ENCODE measurements around the gene OR4K2. TPM values are rescaled to one million over a fixed set of nuclear protein-coding genes. Genes with fewer than 3 reads are reported as not detected.
"Not testable (repeated sequence)": the region's sequence is repeated elsewhere in the genome, so short reads cannot be mapped to it uniquely, and the experiment has no call there.

The OR4K2 gene, protein sequence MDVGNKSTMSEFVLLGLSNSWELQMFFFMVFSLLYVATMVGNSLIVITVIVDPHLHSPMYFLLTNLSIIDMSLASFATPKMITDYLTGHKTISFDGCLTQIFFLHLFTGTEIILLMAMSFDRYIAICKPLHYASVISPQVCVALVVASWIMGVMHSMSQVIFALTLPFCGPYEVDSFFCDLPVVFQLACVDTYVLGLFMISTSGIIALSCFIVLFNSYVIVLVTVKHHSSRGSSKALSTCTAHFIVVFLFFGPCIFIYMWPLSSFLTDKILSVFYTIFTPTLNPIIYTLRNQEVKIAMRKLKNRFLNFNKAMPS
- total RNA-seq: not detected
- long read RNA-seq: 0 reads

DNA sequence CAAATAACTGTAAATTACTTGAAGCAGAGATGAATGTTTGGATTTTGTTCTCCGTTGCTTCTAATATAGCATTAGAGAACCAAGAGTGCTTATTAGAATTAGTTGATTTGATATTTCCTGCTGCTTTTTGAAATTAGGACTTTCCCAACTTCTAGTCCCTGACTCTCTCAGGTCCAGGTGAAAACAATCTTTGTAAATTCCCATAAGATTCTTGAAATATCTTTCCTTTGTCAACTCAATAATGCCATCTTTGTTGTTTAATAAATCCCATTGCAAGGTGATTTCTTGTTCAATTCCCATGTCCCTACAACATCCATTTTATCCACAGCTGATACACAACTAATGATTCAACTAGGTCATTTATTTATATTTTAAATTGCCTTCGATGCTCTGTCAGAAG, at the start of gene OR4K2:
Gene OR4K2 (plus strand): TSS at position 301 of the 400 bp plus-strand sequence. CDS start 1,126 bp downstream, outside the sequence.
- H3K27ac ChIP-seq (replicated peaks): no peak within 1 kb of the TSS

DNA sequence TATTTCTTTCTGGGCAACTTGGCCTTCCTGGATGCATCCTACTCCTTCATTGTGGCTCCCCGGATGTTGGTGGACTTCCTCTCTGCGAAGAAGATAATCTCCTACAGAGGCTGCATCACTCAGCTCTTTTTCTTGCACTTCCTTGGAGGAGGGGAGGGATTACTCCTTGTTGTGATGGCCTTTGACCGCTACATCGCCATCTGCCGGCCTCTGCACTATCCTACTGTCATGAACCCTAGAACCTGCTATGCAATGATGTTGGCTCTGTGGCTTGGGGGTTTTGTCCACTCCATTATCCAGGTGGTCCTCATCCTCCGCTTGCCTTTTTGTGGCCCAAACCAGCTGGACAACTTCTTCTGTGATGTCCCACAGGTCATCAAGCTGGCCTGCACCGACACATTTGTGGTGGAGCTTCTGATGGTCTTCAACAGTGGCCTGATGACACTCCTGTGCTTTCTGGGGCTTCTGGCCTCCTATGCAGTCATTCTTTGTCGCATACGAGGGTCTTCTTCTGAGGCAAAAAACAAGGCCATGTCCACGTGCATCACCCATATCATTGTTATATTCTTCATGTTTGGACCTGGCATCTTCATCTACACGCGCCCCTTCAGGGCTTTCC, 47.2 kb upstream of the OR4K2 start:
- intact Hi-C loops (cut with micrococcal nuclease); H3K27me3 ChIP-seq (ENCODE audit: low read depth); H3K4me3 ChIP-seq; H3K36me3 ChIP-seq; H3K27ac ChIP-seq (replicated peaks); DNase-seq; H3K4me1 ChIP-seq: not testable (repeated sequence)
- peaks cover 22% of the 10 kb centered on the region for H3K9me3 ChIP-seq (replicated peaks)

More for the DNA sequence above, at the start of gene OR4K2:
- no peak for DNase-seq
- Histone ChIP-seq H3K36me3 (no peaks in the 10 kb centered on the region), H3K4me3 (no peak within 1 kb of the TSS), H3K9me3 (replicated peaks) (peaks cover 8% of the 10 kb centered on the region), H3K27me3 (ENCODE audit: low read depth) (no peaks in the 10 kb centered on the region), H3K4me1 (no peaks in the 10 kb centered on the region)
- intact Hi-C loops (cut with micrococcal nuclease): no loop called here
- TF ChIP-seq, protein P1, sequence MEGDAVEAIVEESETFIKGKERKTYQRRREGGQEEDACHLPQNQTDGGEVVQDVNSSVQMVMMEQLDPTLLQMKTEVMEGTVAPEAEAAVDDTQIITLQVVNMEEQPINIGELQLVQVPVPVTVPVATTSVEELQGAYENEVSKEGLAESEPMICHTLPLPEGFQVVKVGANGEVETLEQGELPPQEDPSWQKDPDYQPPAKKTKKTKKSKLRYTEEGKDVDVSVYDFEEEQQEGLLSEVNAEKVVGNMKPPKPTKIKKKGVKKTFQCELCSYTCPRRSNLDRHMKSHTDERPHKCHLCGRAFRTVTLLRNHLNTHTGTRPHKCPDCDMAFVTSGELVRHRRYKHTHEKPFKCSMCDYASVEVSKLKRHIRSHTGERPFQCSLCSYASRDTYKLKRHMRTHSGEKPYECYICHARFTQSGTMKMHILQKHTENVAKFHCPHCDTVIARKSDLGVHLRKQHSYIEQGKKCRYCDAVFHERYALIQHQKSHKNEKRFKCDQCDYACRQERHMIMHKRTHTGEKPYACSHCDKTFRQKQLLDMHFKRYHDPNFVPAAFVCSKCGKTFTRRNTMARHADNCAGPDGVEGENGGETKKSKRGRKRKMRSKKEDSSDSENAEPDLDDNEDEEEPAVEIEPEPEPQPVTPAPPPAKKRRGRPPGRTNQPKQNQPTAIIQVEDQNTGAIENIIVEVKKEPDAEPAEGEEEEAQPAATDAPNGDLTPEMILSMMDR (IDR thresholded peaks at IDR 0.05; ENCODE audit: borderline replicate concordance): no peak

DNA sequence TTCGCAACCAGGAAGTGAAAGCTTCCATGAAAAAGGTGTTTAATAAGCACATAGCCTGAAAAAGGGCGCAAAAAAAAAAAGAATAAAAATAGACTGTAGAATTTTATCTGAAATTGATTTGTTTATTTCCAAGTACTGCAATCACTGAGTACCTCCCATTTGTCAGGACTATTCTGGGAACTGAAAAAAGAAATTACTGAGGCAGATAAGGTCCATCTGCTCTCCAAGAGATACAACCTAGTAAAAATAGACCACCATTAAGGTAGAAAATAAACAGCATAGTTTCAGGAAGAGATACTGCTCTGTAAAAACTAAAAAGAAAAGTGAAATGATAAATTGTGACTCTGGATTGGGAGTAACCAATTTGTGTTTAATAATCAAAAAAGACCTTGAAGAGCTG, 46.6 kb upstream of the OR4K2 start:
- intact Hi-C loops (cut with micrococcal nuclease): no loop called here
- TF ChIP-seq, protein P1 (IDR thresholded peaks at IDR 0.05; ENCODE audit: borderline replicate concordance): no peak
- no peak for DNase-seq
- H3K4me1 ChIP-seq: no peaks in the 10 kb centered on the region
- no peak overlapping the region for H3K4me3 ChIP-seq
- H3K9me3 ChIP-seq (replicated peaks): peaks cover 22% of the 10 kb centered on the region
- no peak overlapping the region for H3K27ac ChIP-seq (replicated peaks)
- no peaks in the 10 kb centered on the region for H3K36me3 ChIP-seq
- H3K27me3 ChIP-seq (ENCODE audit: low read depth): no peaks in the 10 kb centered on the region

DNA sequence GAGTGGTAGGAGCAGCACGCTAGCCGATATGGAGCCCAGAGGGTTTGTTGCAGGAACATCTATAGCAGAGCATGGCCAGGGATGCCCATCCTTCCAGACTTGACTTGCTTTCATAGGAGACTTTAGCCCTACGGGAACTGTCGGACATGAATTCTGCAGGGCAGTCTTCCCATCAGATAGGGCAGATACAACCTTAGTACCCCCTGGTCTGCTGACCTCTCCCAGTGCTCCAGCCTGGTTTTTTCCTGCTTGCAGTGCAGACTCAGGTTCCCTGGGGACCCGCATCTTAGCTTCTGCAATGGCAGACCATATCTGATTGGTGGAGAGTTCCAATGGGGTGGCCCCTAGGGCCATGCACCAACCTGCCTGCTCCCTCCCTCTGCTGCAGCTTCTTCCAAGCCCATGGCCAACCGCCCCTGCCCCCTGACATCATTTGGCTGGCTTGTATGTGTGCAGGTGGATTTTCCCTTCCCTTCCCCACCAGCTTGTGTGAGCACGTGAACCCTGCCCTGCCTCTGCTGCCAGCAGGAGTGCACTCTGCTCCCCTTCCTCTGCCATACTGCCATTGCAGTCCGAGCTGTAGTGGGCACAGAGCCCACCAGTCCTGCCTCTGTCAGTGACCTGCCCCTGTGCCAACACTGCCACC, 40.6 kb upstream of the OR4K2 start:
- H3K27ac ChIP-seq (replicated peaks); intact Hi-C loops (cut with micrococcal nuclease); DNase-seq; H3K4me3 ChIP-seq; H3K27me3 ChIP-seq (ENCODE audit: low read depth); H3K36me3 ChIP-seq; H3K4me1 ChIP-seq: not testable (repeated sequence)
- peaks cover 63% of the 10 kb centered on the region for H3K9me3 ChIP-seq (replicated peaks)

DNA sequence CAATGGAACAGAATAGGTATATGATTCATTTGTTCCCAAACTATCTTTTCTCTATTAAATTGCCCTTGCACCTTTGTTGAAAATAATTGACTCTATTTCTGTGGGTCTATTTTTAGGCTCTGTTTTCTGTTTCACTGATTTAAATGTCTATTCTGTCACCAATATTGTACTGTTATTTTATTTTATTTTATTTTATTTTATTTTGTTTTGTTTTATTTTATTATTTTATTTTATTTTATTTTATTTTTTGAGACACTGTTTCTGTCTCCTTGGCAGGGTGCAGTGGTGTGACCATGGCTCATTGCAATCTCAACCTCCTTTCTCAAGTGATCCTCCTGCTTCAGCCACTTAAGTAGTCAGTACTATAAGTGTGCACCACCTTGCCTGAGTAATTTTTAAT, 36.5 kb upstream of the OR4K2 start:
- Histone ChIP-seq H3K27me3 (ENCODE audit: low read depth) (no peaks in the 10 kb centered on the region), H3K4me3 (no peak overlapping the region), H3K4me1 (no peaks in the 10 kb centered on the region), H3K36me3 (no peaks in the 10 kb centered on the region), H3K9me3 (replicated peaks) (peaks cover 61% of the 10 kb centered on the region), H3K27ac (replicated peaks) (no peak overlapping the region)
- TF ChIP-seq, protein P1 (IDR thresholded peaks at IDR 0.05; ENCODE audit: borderline replicate concordance): no peak
- intact Hi-C loops (cut with micrococcal nuclease): no loop called here
- DNase-seq: no peak

DNA sequence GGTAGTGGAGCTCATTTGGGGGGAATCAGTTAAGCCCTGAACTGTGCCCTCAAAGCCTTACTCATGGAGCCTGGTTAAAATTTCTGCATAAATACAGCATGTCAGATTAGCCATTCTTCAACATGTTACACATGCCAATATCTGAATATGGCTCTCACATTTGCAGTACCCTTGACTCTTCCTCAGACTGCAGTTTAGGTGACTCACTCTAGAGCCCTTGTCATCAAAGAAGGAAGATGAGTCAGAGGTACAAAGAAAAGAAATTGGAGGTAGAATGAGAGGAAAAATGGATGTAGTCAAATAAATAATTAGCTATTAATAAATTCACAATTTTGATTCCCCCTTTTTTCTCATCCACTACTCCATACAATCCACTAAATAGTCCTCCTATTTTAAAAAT, 23.6 kb upstream of the OR4K2 start:
- Histone ChIP-seq H3K36me3 (no peaks in the 10 kb centered on the region), H3K4me1 (no peaks in the 10 kb centered on the region), H3K9me3 (replicated peaks) (peaks cover 19% of the 10 kb centered on the region), H3K27me3 (ENCODE audit: low read depth) (no peaks in the 10 kb centered on the region), H3K4me3 (no peak overlapping the region), H3K27ac (replicated peaks) (no peak overlapping the region)
- no peak for DNase-seq
- intact Hi-C loops (cut with micrococcal nuclease): no loop called here
- TF ChIP-seq, protein P1 (IDR thresholded peaks at IDR 0.05; ENCODE audit: borderline replicate concordance): no peak

DNA sequence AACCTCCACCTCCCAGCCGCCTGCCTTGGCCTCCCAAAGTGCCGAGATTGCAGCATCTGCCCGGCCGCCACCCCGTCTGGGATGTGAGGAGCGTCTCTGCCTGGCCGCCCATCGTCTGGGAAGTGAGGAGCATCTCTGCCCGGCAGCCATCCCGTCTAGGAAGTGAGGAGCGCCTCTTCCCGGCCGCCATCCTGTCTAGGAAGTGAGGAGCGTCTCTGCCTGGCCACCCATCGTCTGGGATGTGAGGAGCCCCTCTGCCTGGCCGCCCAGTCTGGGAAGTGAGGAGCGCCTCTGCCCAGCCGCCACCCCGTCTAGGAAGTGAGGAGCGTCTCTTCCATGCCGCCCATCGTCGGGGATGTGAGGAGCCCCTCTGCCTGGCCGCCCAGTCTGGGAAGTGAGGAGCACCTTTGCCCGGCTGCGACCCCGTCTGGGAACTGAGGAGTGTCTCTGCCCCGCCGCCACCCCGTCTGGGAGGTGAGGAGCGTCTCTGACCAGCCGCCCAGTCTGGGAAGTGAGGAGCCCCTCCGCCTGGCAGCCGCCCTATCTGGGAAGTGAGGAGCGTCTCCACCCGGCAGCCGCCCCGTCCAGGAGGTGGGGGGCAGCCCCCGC, 8.8 kb upstream of the OR4K2 start:
- H3K4me3 ChIP-seq; intact Hi-C loops (cut with micrococcal nuclease); H3K9me3 ChIP-seq (replicated peaks); DNase-seq; H3K27ac ChIP-seq (replicated peaks); H3K4me1 ChIP-seq; H3K36me3 ChIP-seq; H3K27me3 ChIP-seq (ENCODE audit: low read depth): not testable (repeated sequence)

All from left ventricle myocardium inferior (tissue), 1 donor.